Measurements from ENCODE around the gene LLGL1.

The LLGL1 gene

DNA sequence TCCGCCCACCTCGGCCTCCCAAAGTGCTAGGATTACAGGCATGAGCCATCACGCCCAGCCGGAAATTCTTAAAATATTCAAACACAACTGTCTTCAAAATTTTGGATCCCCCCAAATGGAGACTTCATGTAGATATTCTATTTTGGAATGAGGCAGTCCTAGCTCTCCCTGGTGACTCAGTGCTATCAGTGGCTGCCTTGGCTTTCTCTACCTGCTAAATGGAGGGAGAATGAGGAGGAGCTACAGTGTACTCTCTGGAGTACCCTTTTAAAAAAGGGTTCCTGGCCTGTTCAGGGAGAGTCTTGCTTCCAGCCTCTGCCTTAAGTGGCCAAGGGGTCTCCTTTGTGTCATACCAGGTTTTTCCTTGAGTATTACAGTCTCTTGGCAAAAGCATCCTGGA is 31.0 kb upstream of the LLGL1 start:
- TF ChIP-seq TOX (CRISPR knock-in tag; IDR thresholded peaks at IDR 0.05; ENCODE audit: borderline replicate concordance) (no peak), ZFP3 (CRISPR knock-in tag; IDR thresholded peaks at IDR 0.05) (no peak), ZNF8 (CRISPR knock-in tag; IDR thresholded peaks at IDR 0.05) (no peak), ESRRG (CRISPR knock-in tag; IDR thresholded peaks at IDR 0.05) (no peak), GLIS3 (CRISPR knock-in tag; IDR thresholded peaks at IDR 0.05) (no peak)
- no peak for ATAC-seq

DNA sequence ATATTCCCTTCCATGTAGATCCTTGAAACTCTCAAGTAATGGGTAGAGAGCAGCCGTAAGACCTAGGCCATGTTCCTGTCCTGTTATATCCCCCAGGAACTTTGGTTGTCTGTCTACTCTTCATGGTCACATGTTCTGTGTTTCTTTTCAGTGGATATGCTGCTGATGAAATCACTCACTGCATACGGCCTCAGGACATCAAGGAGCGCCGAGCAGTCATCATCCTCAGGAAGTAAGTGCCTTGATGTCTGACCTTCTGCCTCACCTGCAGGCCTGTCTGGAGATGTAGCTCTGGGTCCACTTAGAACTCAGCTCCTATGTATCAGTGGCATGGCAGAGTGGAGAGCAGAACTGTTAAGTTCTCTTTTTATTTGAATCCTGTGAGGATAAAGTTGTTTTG is 30.6 kb upstream of the LLGL1 start:
- no peak for ATAC-seq

DNA sequence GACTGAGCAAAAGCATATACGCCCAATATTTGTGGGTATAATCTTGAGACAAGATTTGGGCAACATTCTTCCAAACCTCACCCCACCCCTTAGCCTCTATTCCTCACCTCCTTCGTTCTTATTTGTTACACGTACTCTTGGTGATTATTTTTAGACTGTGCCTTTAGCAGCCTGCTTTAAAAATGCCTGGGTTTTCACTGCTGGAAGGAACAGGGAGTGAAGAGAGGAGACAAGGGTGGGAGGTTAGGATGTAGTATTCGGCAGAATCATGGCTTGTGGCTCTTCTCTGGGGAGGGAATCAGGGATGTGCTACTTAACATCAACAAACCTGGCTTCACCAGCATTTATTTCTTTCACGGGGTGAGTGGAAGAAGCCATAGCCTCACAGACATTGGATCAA is 30.2 kb upstream of the LLGL1 start:
- ATAC-seq, result no peak
- TF ChIP-seq ZNF8 (CRISPR knock-in tag; IDR thresholded peaks at IDR 0.05) (no peak), ZC3H10 (CRISPR knock-in tag; IDR thresholded peaks at IDR 0.05) (no peak), RARB (CRISPR knock-in tag; IDR thresholded peaks at IDR 0.05) (no peak), OSR1 (CRISPR knock-in tag; IDR thresholded peaks at IDR 0.05) (no peak)
- TF ChIP-seq, protein P1, sequence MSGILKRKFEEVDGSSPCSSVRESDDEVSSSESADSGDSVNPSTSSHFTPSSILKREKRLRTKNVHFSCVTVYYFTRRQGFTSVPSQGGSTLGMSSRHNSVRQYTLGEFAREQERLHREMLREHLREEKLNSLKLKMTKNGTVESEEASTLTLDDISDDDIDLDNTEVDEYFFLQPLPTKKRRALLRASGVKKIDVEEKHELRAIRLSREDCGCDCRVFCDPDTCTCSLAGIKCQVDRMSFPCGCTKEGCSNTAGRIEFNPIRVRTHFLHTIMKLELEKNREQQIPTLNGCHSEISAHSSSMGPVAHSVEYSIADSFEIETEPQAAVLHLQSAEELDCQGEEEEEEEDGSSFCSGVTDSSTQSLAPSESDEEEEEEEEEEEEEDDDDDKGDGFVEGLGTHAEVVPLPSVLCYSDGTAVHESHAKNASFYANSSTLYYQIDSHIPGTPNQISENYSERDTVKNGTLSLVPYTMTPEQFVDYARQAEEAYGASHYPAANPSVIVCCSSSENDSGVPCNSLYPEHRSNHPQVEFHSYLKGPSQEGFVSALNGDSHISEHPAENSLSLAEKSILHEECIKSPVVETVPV (CRISPR knock-in tag; IDR thresholded peaks at IDR 0.05), result no peak
- TF ChIP-seq, protein P2, sequence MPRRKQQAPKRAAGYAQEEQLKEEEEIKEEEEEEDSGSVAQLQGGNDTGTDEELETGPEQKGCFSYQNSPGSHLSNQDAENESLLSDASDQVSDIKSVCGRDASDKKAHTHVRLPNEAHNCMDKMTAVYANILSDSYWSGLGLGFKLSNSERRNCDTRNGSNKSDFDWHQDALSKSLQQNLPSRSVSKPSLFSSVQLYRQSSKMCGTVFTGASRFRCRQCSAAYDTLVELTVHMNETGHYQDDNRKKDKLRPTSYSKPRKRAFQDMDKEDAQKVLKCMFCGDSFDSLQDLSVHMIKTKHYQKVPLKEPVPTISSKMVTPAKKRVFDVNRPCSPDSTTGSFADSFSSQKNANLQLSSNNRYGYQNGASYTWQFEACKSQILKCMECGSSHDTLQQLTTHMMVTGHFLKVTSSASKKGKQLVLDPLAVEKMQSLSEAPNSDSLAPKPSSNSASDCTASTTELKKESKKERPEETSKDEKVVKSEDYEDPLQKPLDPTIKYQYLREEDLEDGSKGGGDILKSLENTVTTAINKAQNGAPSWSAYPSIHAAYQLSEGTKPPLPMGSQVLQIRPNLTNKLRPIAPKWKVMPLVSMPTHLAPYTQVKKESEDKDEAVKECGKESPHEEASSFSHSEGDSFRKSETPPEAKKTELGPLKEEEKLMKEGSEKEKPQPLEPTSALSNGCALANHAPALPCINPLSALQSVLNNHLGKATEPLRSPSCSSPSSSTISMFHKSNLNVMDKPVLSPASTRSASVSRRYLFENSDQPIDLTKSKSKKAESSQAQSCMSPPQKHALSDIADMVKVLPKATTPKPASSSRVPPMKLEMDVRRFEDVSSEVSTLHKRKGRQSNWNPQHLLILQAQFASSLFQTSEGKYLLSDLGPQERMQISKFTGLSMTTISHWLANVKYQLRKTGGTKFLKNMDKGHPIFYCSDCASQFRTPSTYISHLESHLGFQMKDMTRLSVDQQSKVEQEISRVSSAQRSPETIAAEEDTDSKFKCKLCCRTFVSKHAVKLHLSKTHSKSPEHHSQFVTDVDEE (CRISPR knock-in tag; IDR thresholded peaks at IDR 0.05), result no peak
- TF ChIP-seq, protein P3, sequence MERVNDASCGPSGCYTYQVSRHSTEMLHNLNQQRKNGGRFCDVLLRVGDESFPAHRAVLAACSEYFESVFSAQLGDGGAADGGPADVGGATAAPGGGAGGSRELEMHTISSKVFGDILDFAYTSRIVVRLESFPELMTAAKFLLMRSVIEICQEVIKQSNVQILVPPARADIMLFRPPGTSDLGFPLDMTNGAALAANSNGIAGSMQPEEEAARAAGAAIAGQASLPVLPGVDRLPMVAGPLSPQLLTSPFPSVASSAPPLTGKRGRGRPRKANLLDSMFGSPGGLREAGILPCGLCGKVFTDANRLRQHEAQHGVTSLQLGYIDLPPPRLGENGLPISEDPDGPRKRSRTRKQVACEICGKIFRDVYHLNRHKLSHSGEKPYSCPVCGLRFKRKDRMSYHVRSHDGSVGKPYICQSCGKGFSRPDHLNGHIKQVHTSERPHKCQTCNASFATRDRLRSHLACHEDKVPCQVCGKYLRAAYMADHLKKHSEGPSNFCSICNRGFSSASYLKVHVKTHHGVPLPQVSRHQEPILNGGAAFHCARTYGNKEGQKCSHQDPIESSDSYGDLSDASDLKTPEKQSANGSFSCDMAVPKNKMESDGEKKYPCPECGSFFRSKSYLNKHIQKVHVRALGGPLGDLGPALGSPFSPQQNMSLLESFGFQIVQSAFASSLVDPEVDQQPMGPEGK (CRISPR knock-in tag; IDR thresholded peaks at IDR 0.05; ENCODE audit: borderline replicate concordance), result no peak

More for the DNA sequence above, 30.6 kb upstream of the LLGL1 start:
- TF ChIP-seq BACH2 (CRISPR knock-in tag; IDR thresholded peaks at IDR 0.05; ENCODE audit: borderline replicate concordance) (no peak), RARB (CRISPR knock-in tag; IDR thresholded peaks at IDR 0.05) (no peak), PPARA (CRISPR knock-in tag; IDR thresholded peaks at IDR 0.05; ENCODE audit: borderline replicate concordance) (no peak), ESRRG (CRISPR knock-in tag; IDR thresholded peaks at IDR 0.05) (no peak), OSR1 (CRISPR knock-in tag; IDR thresholded peaks at IDR 0.05) (no peak), ZNF70 (CRISPR knock-in tag; IDR thresholded peaks at IDR 0.05) (no peak), ZNF8 (CRISPR knock-in tag; IDR thresholded peaks at IDR 0.05) (no peak), ISL1 (CRISPR knock-in tag; IDR thresholded peaks at IDR 0.05) (no peak)
- TF ChIP-seq, protein P2 (CRISPR knock-in tag; IDR thresholded peaks at IDR 0.05), result no peak
- TF ChIP-seq, protein P1 (CRISPR knock-in tag; IDR thresholded peaks at IDR 0.05), result no peak
- TF ChIP-seq, protein P4, sequence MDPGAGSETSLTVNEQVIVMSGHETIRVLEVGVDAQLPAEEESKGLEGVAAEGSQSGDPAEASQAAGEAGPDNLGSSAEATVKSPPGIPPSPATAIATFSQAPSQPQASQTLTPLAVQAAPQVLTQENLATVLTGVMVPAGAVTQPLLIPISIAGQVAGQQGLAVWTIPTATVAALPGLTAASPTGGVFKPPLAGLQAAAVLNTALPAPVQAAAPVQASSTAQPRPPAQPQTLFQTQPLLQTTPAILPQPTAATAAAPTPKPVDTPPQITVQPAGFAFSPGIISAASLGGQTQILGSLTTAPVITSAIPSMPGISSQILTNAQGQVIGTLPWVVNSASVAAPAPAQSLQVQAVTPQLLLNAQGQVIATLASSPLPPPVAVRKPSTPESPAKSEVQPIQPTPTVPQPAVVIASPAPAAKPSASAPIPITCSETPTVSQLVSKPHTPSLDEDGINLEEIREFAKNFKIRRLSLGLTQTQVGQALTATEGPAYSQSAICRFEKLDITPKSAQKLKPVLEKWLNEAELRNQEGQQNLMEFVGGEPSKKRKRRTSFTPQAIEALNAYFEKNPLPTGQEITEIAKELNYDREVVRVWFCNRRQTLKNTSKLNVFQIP (CRISPR knock-in tag; IDR thresholded peaks at IDR 0.05; ENCODE audit: borderline replicate concordance, low read depth), result no peak
